Skeletal muscle tissue (tissue), 4 donors: Measurements from ENCODE around the gene MCTP1. TPM values are rescaled to one million over a fixed set of nuclear protein-coding genes. Genes with fewer than 3 reads are reported as not detected.
"Not testable (repeated sequence)": the region's sequence is repeated elsewhere in the genome, so short reads cannot be mapped to it uniquely, and the experiment has no call there.

Experiments
- H3K27ac ChIP-seq: one replicate; pipeline ENCODE4 v1.7.0; 2013; ENCODE audit warnings: mild to moderate bottlenecking, low read depth, low read length, inconsistent platforms
- H3K27me3 ChIP-seq, 3 donors: one replicate each; pipeline ENCODE4 v1.7.0; 2013; ENCODE audit warnings: low read length in 3 of 3; ENCODE audit not compliant: control insufficient read depth in 3 of 3, insufficient read depth in 3 of 3
- H3K36me3 ChIP-seq, 3 donors: one replicate each; pipeline ENCODE4 v1.7.0; 2013; ENCODE audit warnings: low read length in 3 of 3; ENCODE audit not compliant: control insufficient read depth in 3 of 3, insufficient read depth in 3 of 3
- H3K4me1 ChIP-seq, 3 donors: one replicate each; pipeline ENCODE4 v1.7.0; 2013; ENCODE audit warnings: low read length in 3 of 3, mild to moderate bottlenecking in 3 of 3; ENCODE audit not compliant: control insufficient read depth in 3 of 3, insufficient read depth in 3 of 3
- H3K4me3 ChIP-seq, 3 donors: one replicate each; pipeline ENCODE4 v1.7.0; 2013; ENCODE audit warnings: low read length in 3 of 3
- H3K9ac ChIP-seq, 3 donors: one replicate each; pipeline ENCODE4 v1.7.0; 2013; ENCODE audit warnings: low read length in 3 of 3, mild to moderate bottlenecking in 3 of 3, moderate library complexity in 2 of 3, low read depth in 1 of 3
- H3K9me3 ChIP-seq, 3 donors: one replicate each; pipeline ENCODE4 v1.7.0; 2013; ENCODE audit warnings: low read length in 3 of 3; ENCODE audit not compliant: control insufficient read depth in 3 of 3
- total RNA-seq: library from RNA; depleted of rRNA; stranded (reverse); fragments of >200 nt; gene quantifications from one replicate; pipeline ENCODE4 v1.2.3, GENCODE V29; 2014
- donor health status: Osteomylitis.

The MCTP1 gene
- total RNA-seq, 1 donor from 2014 or later = 20.4 TPM

- Histone ChIP-seq H3K27me3 (no peaks in the 10 kb centered on the region), H3K36me3 (no peaks in the 10 kb centered on the region), H3K9ac (no peak overlapping the region), H3K27ac (no peak overlapping the region), H3K9me3 (no peaks in the 10 kb centered on the region), H3K4me1 (no peaks in the 10 kb centered on the region), H3K4me3 (no peak overlapping the region)
Observed at GRCh38 chr5:95162231-95162992, 122.5 kb downstream of the MCTP1 start.

DNA sequence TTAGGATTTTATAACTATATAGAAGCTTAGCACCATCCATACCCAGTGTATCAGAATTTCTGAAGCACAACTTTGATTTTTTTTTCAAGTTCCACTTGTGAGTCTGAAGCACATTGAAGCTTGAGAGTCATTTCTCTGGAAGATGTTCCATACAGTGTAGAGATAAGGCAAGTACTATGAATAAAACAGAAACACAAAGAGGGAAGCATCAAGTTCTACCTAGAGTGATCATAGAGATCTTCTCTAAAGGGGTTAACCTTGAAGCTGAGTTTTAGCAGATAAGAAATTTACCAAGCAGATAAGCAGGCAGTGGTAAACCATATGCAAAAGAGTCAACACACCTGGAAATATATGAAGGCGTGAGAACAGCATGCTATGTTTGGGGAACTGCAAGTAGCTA lies 125.3 kb downstream of the MCTP1 start:
- no peak overlapping the region for H3K9ac ChIP-seq
- no peak overlapping the region for H3K4me3 ChIP-seq
- no peaks in the 10 kb centered on the region for H3K27me3 ChIP-seq

DNA sequence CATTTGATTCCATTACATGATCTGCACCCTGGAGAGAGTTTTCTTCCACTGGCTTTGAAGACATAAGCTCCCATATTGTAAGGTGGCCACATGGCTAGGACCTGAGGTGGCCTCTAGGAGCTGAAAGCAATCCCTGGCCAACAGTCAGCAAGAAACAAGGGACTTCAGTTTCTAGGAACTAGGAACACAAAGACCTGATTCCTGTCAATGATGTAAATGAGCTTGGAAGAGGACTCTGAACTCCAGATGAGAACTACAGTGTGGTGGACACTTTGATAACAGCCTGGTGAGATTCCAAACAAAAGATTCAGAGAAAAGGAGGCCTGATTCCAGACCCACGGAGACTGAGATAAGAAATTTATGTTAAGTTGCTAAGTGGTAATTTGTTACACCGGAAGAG lies 129.0 kb downstream of the MCTP1 start:
- H3K9me3 ChIP-seq = no peaks in the 10 kb centered on the region
- no peaks in the 10 kb centered on the region for H3K36me3 ChIP-seq
- no peak overlapping the region for H3K27ac ChIP-seq
- no peaks in the 10 kb centered on the region for H3K27me3 ChIP-seq
- H3K4me1 ChIP-seq = no peaks in the 10 kb centered on the region
- no peak overlapping the region for H3K9ac ChIP-seq
- no peak overlapping the region for H3K4me3 ChIP-seq

More for the DNA sequence above, 125.3 kb downstream of the MCTP1 start:
- Histone ChIP-seq H3K9me3 (no peaks in the 10 kb centered on the region), H3K4me1 (no peaks in the 10 kb centered on the region), H3K27ac (no peak overlapping the region), H3K36me3 (no peaks in the 10 kb centered on the region)

- Histone ChIP-seq H3K4me3 (no peak overlapping the region), H3K9me3 (peaks cover 0 to 2% (median 0%) of the 10 kb centered on the region in 3 donors), H3K27me3 (no peaks in the 10 kb centered on the region), H3K27ac (no peak overlapping the region), H3K4me1 (no peaks in the 10 kb centered on the region), H3K36me3 (no peaks in the 10 kb centered on the region), H3K9ac (no peak overlapping the region)
Observed at GRCh38 chr5:95153511-95153910, 131.4 kb downstream of the MCTP1 start.

GRCh38 chr5:95152535-95152934 lies 132.4 kb downstream of the MCTP1 start:
- Histone ChIP-seq H3K36me3 (no peaks in the 10 kb centered on the region), H3K27ac (no peak overlapping the region), H3K9ac (no peak overlapping the region), H3K4me3 (peak overlapping the region in 1 of 3 donors; percentile 5), H3K27me3 (no peaks in the 10 kb centered on the region), H3K9me3 (peaks cover 0 to 3% (median 2%) of the 10 kb centered on the region in 3 donors), H3K4me1 (no peaks in the 10 kb centered on the region)

- Histone ChIP-seq H3K4me3 (no peak overlapping the region), H3K27ac (no peak overlapping the region), H3K36me3 (no peaks in the 10 kb centered on the region), H3K9me3 (peaks cover 0 to 3% (median 2%) of the 10 kb centered on the region in 3 donors), H3K27me3 (no peaks in the 10 kb centered on the region), H3K9ac (no peak overlapping the region), H3K4me1 (no peaks in the 10 kb centered on the region)
Observed at GRCh38 chr5:95152131-95152530, 132.8 kb downstream of the MCTP1 start.

GRCh38 chr5:95151694-95152093 lies 133.2 kb downstream of the MCTP1 start:
- H3K9ac ChIP-seq = no peak overlapping the region
- no peaks in the 10 kb centered on the region for H3K4me1 ChIP-seq
- H3K27ac ChIP-seq = no peak overlapping the region
- H3K27me3 ChIP-seq = no peaks in the 10 kb centered on the region
- no peaks in the 10 kb centered on the region for H3K36me3 ChIP-seq
- H3K4me3 ChIP-seq = no peak overlapping the region
- H3K9me3 ChIP-seq = peaks cover 0 to 3% (median 2%) of the 10 kb centered on the region in 3 donors

GRCh38 chr5:95149387-95149786 lies 135.5 kb downstream of the MCTP1 start:
- Histone ChIP-seq H3K9me3 (peaks cover 0 to 3% (median 2%) of the 10 kb centered on the region in 3 donors), H3K9ac (no peak overlapping the region), H3K36me3 (no peaks in the 10 kb centered on the region), H3K4me3 (peak overlapping the region in 1 of 3 donors; percentile 15), H3K27ac (no peak overlapping the region), H3K4me1 (no peaks in the 10 kb centered on the region), H3K27me3 (no peaks in the 10 kb centered on the region)

DNA sequence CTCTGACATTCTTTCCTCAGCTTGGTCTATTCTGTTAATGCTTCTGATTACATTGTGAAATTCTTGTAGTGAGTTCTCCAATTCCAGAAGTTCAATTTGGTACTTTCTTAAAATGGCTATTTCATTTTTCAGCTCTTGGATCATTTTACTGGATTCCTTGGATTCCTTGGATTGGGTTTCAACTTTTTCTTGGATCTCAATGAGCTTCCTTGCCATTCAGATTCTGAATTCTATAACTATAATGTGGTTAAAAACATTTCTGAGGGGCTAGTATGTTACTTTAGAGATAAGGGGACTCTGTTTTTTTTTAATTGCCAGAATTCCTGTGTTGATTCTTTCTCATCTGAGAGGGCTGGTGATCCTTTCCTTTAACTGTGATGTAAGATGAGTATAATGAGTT lies 136.4 kb downstream of the MCTP1 start:
- no peak overlapping the region for H3K27ac ChIP-seq
- no peaks in the 10 kb centered on the region for H3K4me1 ChIP-seq
- peaks cover 0 to 3% (median 2%) of the 10 kb centered on the region in 3 donors for H3K9me3 ChIP-seq
- H3K36me3 ChIP-seq = no peaks in the 10 kb centered on the region
- H3K27me3 ChIP-seq = no peaks in the 10 kb centered on the region
- H3K9ac ChIP-seq = no peak overlapping the region
- H3K4me3 ChIP-seq = no peak overlapping the region

GRCh38 chr5:95143858-95144257 lies 141.0 kb downstream of the MCTP1 start:
- not testable (repeated sequence) for H3K36me3 ChIP-seq, H3K27me3 ChIP-seq, H3K27ac ChIP-seq, H3K9ac ChIP-seq, H3K9me3 ChIP-seq, H3K4me1 ChIP-seq, H3K4me3 ChIP-seq
